B cell (primary cell): ENCODE data around the gene FYN. TPM values are rescaled to one million over a fixed set of nuclear protein-coding genes. Genes with fewer than 3 reads are reported as not detected.
"Not testable (repeated sequence)": the region's sequence is repeated elsewhere in the genome, so short reads cannot be mapped to it uniquely, and the experiment has no call there.

Experiments used
- ATAC-seq: fragments of 200-7000 bp; cut with Tn5 transposase; one replicate; pipeline ENCODE4 v1.10.0; 2021; ENCODE audit warnings: low read depth, mild to moderate bottlenecking, moderate number of reproducible peaks, moderate library complexity
- CTCF ChIA-PET: fragments of 350-600 bp; sonication (Branson Sonifier 250); formaldehyde crosslinking; loops from one replicate; lab custom pipeline; 2021; ENCODE audit warnings: antibody characterized with exemption, inconsistent platforms; lab: Charles Lee
- POLR2A ChIA-PET: fragments of 350-600 bp; sonication (Branson Sonifier 250); formaldehyde crosslinking; loops from one replicate; lab custom pipeline; 2021; ENCODE audit warnings: antibody characterized with exemption; lab: Charles Lee
- DNase-seq: peaks from one replicate; pipeline ENCODE4 v3.0.0; 2013
- H2AFZ ChIP-seq: 2 replicates; pipeline ENCODE4 v1.6.1; 2012; ENCODE audit warnings: mild to moderate bottlenecking, low read depth, low read length; ENCODE audit not compliant: insufficient read depth, poor library complexity, severe bottlenecking
- H3K27ac ChIP-seq, 2 donors: 1 replicate in 1 of 2; 2 replicates in 1 of 2; pipeline ENCODE4 v1.5.1; 2012 to 2013; ENCODE audit warnings: low read length in 2 of 2, mild to moderate bottlenecking in 2 of 2, moderate library complexity in 1 of 2
- H3K27me3 ChIP-seq, 4 experiments: fragments of 200-600 bp in 1 of 4; sonication (generic) in 1 of 4; replicated peaks in 1 of 4; 1 replicate in 2 of 4; 2 replicates in 2 of 4; pipeline versions ENCODE4 v1.6.1 to v1.7.0; 2013 to 2016; ENCODE audit warnings: low read length in 3 of 4, mild to moderate bottlenecking in 2 of 4, mixed read lengths in 1 of 4, moderate library complexity in 1 of 4; ENCODE audit not compliant: insufficient read depth in 4 of 4, control insufficient read depth in 3 of 4; ENCODE audit errors: control extremely low read depth in 1 of 4
- H3K36me3 ChIP-seq, 2 experiments: replicated peaks in 1 of 2; 1 replicate in 1 of 2; 2 replicates in 1 of 2; pipeline versions ENCODE4 v1.6.1 to v1.7.1; 2013; ENCODE audit warnings: low read length in 1 of 2; ENCODE audit not compliant: insufficient read depth in 2 of 2, control insufficient read depth in 1 of 2; ENCODE audit errors: control extremely low read depth in 1 of 2, extremely low read depth in 1 of 2
- H3K4me1 ChIP-seq, 2 donors: fragments of 200-600 bp in 1 of 2; sonication (generic) in 1 of 2; 1 replicate in 1 of 2; 2 replicates in 1 of 2; pipeline versions ENCODE4 v1.5.1 to v1.6.1; 2013 to 2017; ENCODE audit warnings: low read length in 2 of 2; ENCODE audit not compliant: control insufficient read depth in 2 of 2, insufficient read depth in 2 of 2
- H3K4me2 ChIP-seq: replicated peaks from 2 replicates; pipeline ENCODE3; 2012; ENCODE audit warnings: mild to moderate bottlenecking, low read depth, low read length; ENCODE audit not compliant: poor library complexity, severe bottlenecking
- H3K4me3 ChIP-seq, 5 experiments: fragments of 200-600 bp in 1 of 5; sonication (generic) in 1 of 5; 1 replicate in 3 of 5; 2 replicates in 2 of 5; pipeline versions ENCODE4 v1.5.1 to v1.7.0; 2011 to 2016; ENCODE audit warnings: low read length in 4 of 5, mild to moderate bottlenecking in 4 of 5, low read depth in 2 of 5, control low read depth in 1 of 5, moderate library complexity in 1 of 5; ENCODE audit not compliant: insufficient read depth in 1 of 5; ENCODE audit errors: control extremely low read depth in 1 of 5, extremely low read depth in 1 of 5
- H3K79me2 ChIP-seq: fragments of 200-600 bp; sonication (generic); one replicate; pipeline ENCODE4 v1.6.0; 2016; ENCODE audit warnings: low read length; ENCODE audit not compliant: control insufficient read depth, insufficient read depth
- H3K9ac ChIP-seq: fragments of 200-600 bp; sonication (generic); 2 replicates; pipeline ENCODE4 v1.6.1; 2017; ENCODE audit warnings: mild to moderate bottlenecking, low read length, moderate library complexity
- H3K9me3 ChIP-seq, 3 donors: one replicate each; pipeline versions ENCODE4 v1.6.1 to v1.7.1; 2013; ENCODE audit warnings: low read length in 2 of 3; ENCODE audit not compliant: control insufficient read depth in 2 of 3, insufficient read depth in 1 of 3; ENCODE audit errors: control extremely low read depth in 1 of 3
- H4K20me1 ChIP-seq: 2 replicates; pipeline ENCODE4 v1.6.0; 2012; ENCODE audit warnings: mild to moderate bottlenecking, low read length; ENCODE audit not compliant: insufficient read depth, control insufficient read depth, poor library complexity, severe bottlenecking
- H3K27ac Mint-ChIP-seq: one replicate; pipeline ENCODE4 v1.8.0; 2021; ENCODE audit warnings: mixed read lengths
- H3K27me3 Mint-ChIP-seq: one replicate; pipeline ENCODE4 v1.8.0; 2021; ENCODE audit warnings: mixed read lengths
- H3K4me1 Mint-ChIP-seq: one replicate; pipeline ENCODE4 v1.8.0; 2021; ENCODE audit warnings: mixed read lengths
- H3K4me3 Mint-ChIP-seq: one replicate; pipeline ENCODE4 v1.8.0; 2021; ENCODE audit warnings: mixed read lengths
- H3K9me3 Mint-ChIP-seq: one replicate; pipeline ENCODE4 v1.8.0; 2022; ENCODE audit warnings: mixed read lengths; ENCODE audit not compliant: insufficient read depth
- EZH2 ChIP-seq: IDR thresholded peaks from 2 replicates; pipeline ENCODE4 v1.6.1; 2012; ENCODE audit warnings: borderline replicate concordance, low read depth, mild to moderate bottlenecking, moderate library complexity, low read length; ENCODE audit not compliant: insufficient read depth, poor library complexity, severe bottlenecking
- WGBS: methylation state at CpG from one replicate; pipeline ENCODE4 v1.1.5; 2013; ENCODE audit warnings: missing lambda C conversion rate; ENCODE audit not compliant: insufficient coverage; 5-methylcytosine and 5-hydroxymethylcytosine counted together
- intact Hi-C: fragments of 100-400 bp; cut with micrococcal nuclease; formaldehyde crosslinking; loops from one replicate; pipeline ENCODE4 v1.10.0; 2022
- polyA plus RNA-seq: library from polyadenylated mRNA; depleted of rRNA; stranded (reverse); fragments of >200 nt; gene quantifications from 2 replicates; pipeline ENCODE4 v1.2.3, GENCODE V29; 2012
- total RNA-seq, 2 donors: library from RNA; stranded (reverse); fragments of 120-200 nt in 1 of 2; gene quantifications; 1 replicate in 1 of 2; 2 replicates in 1 of 2; pipeline versions ENCODE4 v1.2.3 to v1.2.4, GENCODE V29; 2013 to 2022
- TF ChIP-seq, protein P1 (sequence below): fragments of 200-600 bp; IDR thresholded peaks from one replicate; pipeline ENCODE4 v1.8.0; 2022; ENCODE audit warnings: antibody characterized with exemption, mild to moderate bottlenecking

The FYN gene
- total and polyA plus RNA-seq, 2 donors (not counting 1 experiment from before 2014, with no cell fraction given), result 54.1 to 94.0 TPM

DNA sequence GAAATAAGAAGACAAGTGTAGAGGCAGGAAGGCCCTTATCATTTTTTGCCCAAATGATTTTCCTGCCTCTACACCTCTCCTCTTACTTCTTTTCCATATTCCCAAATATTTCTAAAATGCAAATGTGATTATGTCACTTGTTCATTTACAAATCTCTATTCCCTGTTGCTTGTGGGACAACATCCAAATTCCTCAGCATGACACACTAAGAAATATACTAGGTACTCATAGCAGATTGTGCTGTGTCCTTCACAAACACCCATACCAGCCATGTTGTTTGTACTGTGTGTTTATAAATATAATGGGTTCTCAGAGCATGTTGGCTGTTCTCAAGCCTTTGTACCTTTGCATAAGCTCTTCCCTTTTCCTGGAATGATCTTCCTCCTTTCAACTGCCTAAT, 17.7 kb upstream of the FYN start:
- H2AFZ ChIP-seq, result no peak overlapping the region
- no peak overlapping the region for H3K9ac ChIP-seq
- no peaks in the 10 kb centered on the region for H3K36me3 ChIP-seq
- intact Hi-C loops, result no loop called here
- CTCF ChIA-PET, result no interaction called here
- no peak for DNase-seq
- H3K27ac Mint-ChIP-seq, result no peak overlapping the region
- H3K4me2 ChIP-seq, result no peak overlapping the region
- no peaks in the 10 kb centered on the region for H3K27me3 ChIP-seq
- no peak overlapping the region for H3K4me3 ChIP-seq
- TF ChIP-seq, protein P1, sequence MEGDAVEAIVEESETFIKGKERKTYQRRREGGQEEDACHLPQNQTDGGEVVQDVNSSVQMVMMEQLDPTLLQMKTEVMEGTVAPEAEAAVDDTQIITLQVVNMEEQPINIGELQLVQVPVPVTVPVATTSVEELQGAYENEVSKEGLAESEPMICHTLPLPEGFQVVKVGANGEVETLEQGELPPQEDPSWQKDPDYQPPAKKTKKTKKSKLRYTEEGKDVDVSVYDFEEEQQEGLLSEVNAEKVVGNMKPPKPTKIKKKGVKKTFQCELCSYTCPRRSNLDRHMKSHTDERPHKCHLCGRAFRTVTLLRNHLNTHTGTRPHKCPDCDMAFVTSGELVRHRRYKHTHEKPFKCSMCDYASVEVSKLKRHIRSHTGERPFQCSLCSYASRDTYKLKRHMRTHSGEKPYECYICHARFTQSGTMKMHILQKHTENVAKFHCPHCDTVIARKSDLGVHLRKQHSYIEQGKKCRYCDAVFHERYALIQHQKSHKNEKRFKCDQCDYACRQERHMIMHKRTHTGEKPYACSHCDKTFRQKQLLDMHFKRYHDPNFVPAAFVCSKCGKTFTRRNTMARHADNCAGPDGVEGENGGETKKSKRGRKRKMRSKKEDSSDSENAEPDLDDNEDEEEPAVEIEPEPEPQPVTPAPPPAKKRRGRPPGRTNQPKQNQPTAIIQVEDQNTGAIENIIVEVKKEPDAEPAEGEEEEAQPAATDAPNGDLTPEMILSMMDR, result no peak
- TF ChIP-seq EZH2, result no peak
- H3K27me3 Mint-ChIP-seq, result peaks cover 5% of the 10 kb centered on the region
- no peaks in the 10 kb centered on the region for H3K9me3 Mint-ChIP-seq
- ATAC-seq, result no peak
- no peak overlapping the region for H3K27ac ChIP-seq
- H3K4me3 Mint-ChIP-seq, result no peak overlapping the region
- no peaks in the 10 kb centered on the region for H3K79me2 ChIP-seq
- H3K9me3 ChIP-seq, result no peaks in the 10 kb centered on the region
- H3K4me1 Mint-ChIP-seq, result no peaks in the 10 kb centered on the region
- no peaks in the 10 kb centered on the region for H4K20me1 ChIP-seq
- H3K4me1 ChIP-seq, result no peaks in the 10 kb centered on the region
- POLR2A ChIA-PET, result no interaction called here

DNA sequence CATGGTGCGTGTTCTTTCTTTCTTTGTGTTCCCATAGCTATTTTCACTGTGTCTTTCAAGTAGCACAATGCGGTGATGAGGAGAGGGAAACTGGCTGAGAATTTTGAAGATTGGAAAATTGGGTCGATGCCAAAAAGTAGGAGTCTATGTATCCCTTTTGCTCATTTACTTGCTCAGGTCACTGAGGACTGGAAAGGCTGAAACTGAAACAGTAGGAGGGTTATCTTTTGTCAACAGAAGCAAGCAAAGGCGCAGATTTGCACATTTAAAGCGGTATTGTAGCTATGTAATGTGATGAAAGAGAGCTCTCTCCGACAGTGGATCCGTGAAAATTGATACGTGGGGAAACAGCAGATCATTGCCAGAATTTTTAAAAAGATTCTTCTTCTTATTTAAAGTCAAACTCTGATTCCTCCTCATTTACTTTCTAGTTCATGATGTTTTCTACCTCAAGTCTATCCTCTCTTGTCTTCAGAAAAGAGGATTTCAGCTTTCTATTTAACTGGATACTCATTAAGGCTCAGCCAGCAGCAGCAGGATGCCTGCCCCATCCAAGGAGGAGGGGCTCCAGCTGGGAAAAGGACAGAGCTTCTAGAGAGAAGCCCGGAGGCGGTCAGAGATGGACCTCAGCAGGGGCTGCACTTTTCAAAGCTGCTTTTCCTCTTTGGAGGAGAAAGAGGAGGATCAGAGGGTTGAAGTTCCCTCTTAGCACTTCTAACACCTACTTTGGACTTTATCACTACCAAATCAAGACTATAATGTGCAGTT, 15.9 kb upstream of the FYN start:
- H3K9ac ChIP-seq, result no peak overlapping the region
- intact Hi-C loops, result no loop called here
- ChIA-PET POLR2A (no interaction called here), CTCF (no interaction called here)
- H3K79me2 ChIP-seq, result no peaks in the 10 kb centered on the region
- DNase-seq (no peak), ATAC-seq (no peak)
- no peak overlapping the region for H3K4me3 ChIP-seq
- no peak overlapping the region for H3K4me2 ChIP-seq
- Mint-ChIP-seq H3K4me1 (no peaks in the 10 kb centered on the region), H3K4me3 (no peak overlapping the region), H3K27ac (no peak overlapping the region), H3K27me3 (peaks cover 11% of the 10 kb centered on the region), H3K9me3 (no peaks in the 10 kb centered on the region)
- no peak overlapping the region for H3K27ac ChIP-seq
- H2AFZ ChIP-seq, result no peak overlapping the region
- H4K20me1 ChIP-seq, result no peaks in the 10 kb centered on the region
- H3K9me3 ChIP-seq, result no peaks in the 10 kb centered on the region
- TF ChIP-seq, protein P1, result no peak
- TF ChIP-seq EZH2, result no peak
- no peaks in the 10 kb centered on the region for H3K4me1 ChIP-seq
- WGBS, result 63% methylated on average over 3 of the region's 10 CpGs
- H3K36me3 ChIP-seq, result no peaks in the 10 kb centered on the region
- no peaks in the 10 kb centered on the region for H3K27me3 ChIP-seq

DNA sequence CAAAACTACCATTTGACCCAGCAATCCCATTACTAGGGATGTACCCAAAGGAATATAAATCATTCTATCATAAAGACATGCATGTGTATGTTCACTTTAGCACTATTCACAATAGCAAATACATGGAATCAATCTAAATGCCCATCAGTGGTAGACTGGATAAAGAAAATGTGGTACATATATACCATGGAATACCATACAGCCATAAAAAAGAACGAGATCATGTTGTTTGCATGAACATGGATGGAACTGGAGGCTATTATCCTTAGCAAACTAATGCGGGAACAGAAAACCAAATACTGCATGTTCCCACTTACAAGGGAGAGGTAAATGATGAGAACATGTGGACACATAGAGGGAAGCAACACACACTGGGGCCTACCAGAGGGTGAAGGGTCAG, 13.5 kb upstream of the FYN start:
- H3K4me1 ChIP-seq, H3K9me3 ChIP-seq, POLR2A ChIA-PET, H3K9me3 Mint-ChIP-seq, DNase-seq, H4K20me1 ChIP-seq, H3K79me2 ChIP-seq, H3K4me2 ChIP-seq, H3K9ac ChIP-seq, intact Hi-C loops, H3K27me3 ChIP-seq, ATAC-seq, H3K27ac Mint-ChIP-seq, H3K4me1 Mint-ChIP-seq, H3K4me3 Mint-ChIP-seq, H2AFZ ChIP-seq, H3K27ac ChIP-seq, H3K4me3 ChIP-seq, H3K36me3 ChIP-seq: not testable (repeated sequence)
- WGBS, result no CpG with 5 or more reads among the region's 2 CpGs
- CTCF ChIA-PET, result interaction anchor here (1.1 kb wide), 1 partner anchor 13 kb away, joined by 3 read pairs; no protein-coding TSS in a partner anchor
- peaks cover 11% of the 10 kb centered on the region for H3K27me3 Mint-ChIP-seq
